Effector memory CD4-positive, alpha-beta T cell (primary cell): ENCODE data around the gene CFAP58.

Experiments
- DNase-seq, 3 donors: peaks; one replicate each; pipeline ENCODE4 v3.0.0-alpha.2; 2020
- H3K27ac ChIP-seq: 2 replicates; pipeline ENCODE4 v1.7.0; 2013; ENCODE audit warnings: mild to moderate bottlenecking, low read length, moderate library complexity; ENCODE audit not compliant: insufficient read depth, poor library complexity, severe bottlenecking
- H3K27me3 ChIP-seq: replicated peaks from 2 replicates; pipeline ENCODE4 v1.7.0; 2013; ENCODE audit warnings: mild to moderate bottlenecking, low read length; ENCODE audit not compliant: insufficient read depth, control insufficient read depth, poor library complexity, severe bottlenecking
- H3K36me3 ChIP-seq: 2 replicates; pipeline ENCODE4 v1.7.0; 2013; ENCODE audit warnings: mild to moderate bottlenecking, low read length, moderate library complexity; ENCODE audit not compliant: control insufficient read depth, insufficient read depth
- H3K4me1 ChIP-seq: 2 replicates; pipeline ENCODE4 v1.7.0; 2013; ENCODE audit warnings: low read length, mild to moderate bottlenecking; ENCODE audit not compliant: control insufficient read depth, insufficient read depth, poor library complexity, severe bottlenecking
- H3K4me3 ChIP-seq: 2 replicates; pipeline ENCODE4 v1.7.0; 2013; ENCODE audit warnings: low read length, low read depth, mild to moderate bottlenecking; ENCODE audit not compliant: insufficient read depth, poor library complexity, severe bottlenecking
- H3K9me3 ChIP-seq: 2 replicates; pipeline ENCODE4 v1.7.0; 2013; ENCODE audit warnings: mild to moderate bottlenecking, low read length, moderate library complexity; ENCODE audit not compliant: control insufficient read depth
- total RNA-seq, 3 donors: gene quantifications; one replicate each; lab custom pipeline; 2026; lab: John Stamatoyannopoulos, UW

Gene CFAP58
- 0 reads per million in 3 donors for total RNA-seq

GRCh38 chr10:104353325-104354048, at the start of gene CFAP58:
TSS of gene CFAP58 (plus strand) at chr10:104353833. CDS start at chr10:104353898, 65 bp downstream.
- Histone ChIP-seq H3K9me3 (no peaks in the 10 kb centered on the region), H3K36me3 (no peaks in the 10 kb centered on the region), H3K4me3 (peak within 1 kb of the TSS; percentile 41), H3K27ac (peak within 1 kb of the TSS; percentile 35), H3K27me3 (no peaks in the 10 kb centered on the region), H3K4me1 (peaks cover 10% of the 10 kb centered on the region)
- DNase-seq = peak; percentile 88 to 91 (median 90)

GRCh38 chr10:104304356-104304745, 49.3 kb upstream of the CFAP58 start:
- Histone ChIP-seq H3K4me3 (no peak overlapping the region), H3K9me3 (no peaks in the 10 kb centered on the region), H3K4me1 (peaks cover 14% of the 10 kb centered on the region), H3K36me3 (no peaks in the 10 kb centered on the region), H3K27ac (no peak overlapping the region), H3K27me3 (no peaks in the 10 kb centered on the region)
- DNase-seq = no peak

GRCh38 chr10:104304927-104305326, 48.7 kb upstream of the CFAP58 start:
- Histone ChIP-seq H3K4me1 (peaks cover 14% of the 10 kb centered on the region), H3K27me3 (no peaks in the 10 kb centered on the region), H3K9me3 (no peaks in the 10 kb centered on the region), H3K36me3 (no peaks in the 10 kb centered on the region), H3K4me3 (no peak overlapping the region), H3K27ac (no peak overlapping the region)
- no peak for DNase-seq

GRCh38 chr10:104306897-104307296, 46.7 kb upstream of the CFAP58 start:
- H3K27ac ChIP-seq = no peak overlapping the region
- H3K4me3 ChIP-seq = no peak overlapping the region
- peaks cover 5% of the 10 kb centered on the region for H3K36me3 ChIP-seq
- H3K4me1 ChIP-seq = peaks cover 14% of the 10 kb centered on the region
- H3K27me3 ChIP-seq = no peaks in the 10 kb centered on the region
- no peaks in the 10 kb centered on the region for H3K9me3 ChIP-seq
- no peak for DNase-seq

- no peak overlapping the region for H3K27ac ChIP-seq
Measured at GRCh38 chr10:104307576-104308438, 45.8 kb upstream of the CFAP58 start.

GRCh38 chr10:104308439-104308903, 45.2 kb upstream of the CFAP58 start:
- H3K27ac ChIP-seq = no peak overlapping the region
- DNase-seq = no peak
- H3K9me3 ChIP-seq = no peaks in the 10 kb centered on the region
- no peak overlapping the region for H3K4me3 ChIP-seq
- H3K27me3 ChIP-seq = no peaks in the 10 kb centered on the region
- peaks cover 19% of the 10 kb centered on the region for H3K36me3 ChIP-seq
- peaks cover 14% of the 10 kb centered on the region for H3K4me1 ChIP-seq

More at GRCh38 chr10:104307576-104308438, 45.8 kb upstream of the CFAP58 start:
- H3K27me3 ChIP-seq = no peaks in the 10 kb centered on the region
- peaks cover 13% of the 10 kb centered on the region for H3K36me3 ChIP-seq
- no peak overlapping the region for H3K4me3 ChIP-seq
- peaks cover 14% of the 10 kb centered on the region for H3K4me1 ChIP-seq
- H3K9me3 ChIP-seq = no peaks in the 10 kb centered on the region
- no peak for DNase-seq

- H3K27ac ChIP-seq = no peak overlapping the region
- no peaks in the 10 kb centered on the region for H3K9me3 ChIP-seq
- peaks cover 14% of the 10 kb centered on the region for H3K4me1 ChIP-seq
- no peaks in the 10 kb centered on the region for H3K27me3 ChIP-seq
- DNase-seq = no peak
- H3K4me3 ChIP-seq = no peak overlapping the region
- H3K36me3 ChIP-seq = peaks cover 38% of the 10 kb centered on the region
Measured at GRCh38 chr10:104309980-104310978, 43.4 kb upstream of the CFAP58 start.

- Histone ChIP-seq H3K4me3 (no peak overlapping the region), H3K9me3 (no peaks in the 10 kb centered on the region), H3K27me3 (no peaks in the 10 kb centered on the region)
Measured at GRCh38 chr10:104311184-104311720, 42.4 kb upstream of the CFAP58 start.

More at GRCh38 chr10:104311184-104311720, 42.4 kb upstream of the CFAP58 start:
- no peak overlapping the region for H3K27ac ChIP-seq
- no peak for DNase-seq
- peaks cover 47% of the 10 kb centered on the region for H3K36me3 ChIP-seq
- H3K4me1 ChIP-seq = peaks cover 14% of the 10 kb centered on the region
